ENCODE results near the gene VDAC2.
A peak's percentile ranks its signal among the peaks of the same experiment; 100 is the strongest.

The VDAC2 gene

DNA sequence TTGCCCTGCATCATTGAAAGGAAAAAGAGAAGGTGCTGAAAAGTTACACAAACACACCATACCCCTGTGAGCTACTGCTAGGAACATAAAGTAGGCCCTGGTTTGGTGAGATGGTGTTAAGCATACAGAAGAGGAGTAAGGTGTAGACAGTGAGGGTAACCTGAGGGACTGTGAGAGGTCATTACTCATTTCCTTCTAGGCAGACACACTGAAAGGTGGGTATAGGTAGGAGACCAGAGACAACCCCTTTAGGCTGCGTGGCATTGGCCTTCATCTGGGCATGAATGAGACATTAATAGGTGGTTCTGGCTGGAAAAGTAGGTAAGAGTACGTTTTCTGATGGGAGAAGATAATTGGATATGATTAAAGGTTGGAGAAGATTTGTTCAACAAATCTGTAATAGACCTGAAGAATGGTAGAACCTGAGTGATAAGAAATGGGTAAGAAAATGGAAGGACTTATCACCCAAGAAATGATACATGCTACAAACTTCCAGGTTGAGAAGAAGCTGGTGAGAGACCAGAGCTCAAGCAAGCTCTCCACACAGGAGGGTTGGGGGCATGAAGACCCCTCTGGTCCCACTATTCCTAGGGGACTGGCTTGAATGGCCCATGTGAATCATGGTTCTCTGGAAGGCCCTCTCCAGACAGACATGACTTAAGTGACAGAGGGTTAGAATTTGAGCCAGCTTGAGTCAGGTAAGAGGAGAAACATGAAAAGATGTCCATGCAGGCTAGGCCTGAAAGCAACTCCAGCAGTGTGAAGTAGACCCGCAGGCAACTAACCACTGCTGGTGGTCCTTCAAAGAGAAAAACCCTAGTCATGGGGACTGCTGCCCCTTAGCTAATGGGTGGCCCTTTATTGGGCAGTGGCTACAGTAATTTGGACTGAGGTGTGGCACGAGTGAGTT lies 21.3 kb downstream of the VDAC2 start:
- no peak for DNase-seq

DNA sequence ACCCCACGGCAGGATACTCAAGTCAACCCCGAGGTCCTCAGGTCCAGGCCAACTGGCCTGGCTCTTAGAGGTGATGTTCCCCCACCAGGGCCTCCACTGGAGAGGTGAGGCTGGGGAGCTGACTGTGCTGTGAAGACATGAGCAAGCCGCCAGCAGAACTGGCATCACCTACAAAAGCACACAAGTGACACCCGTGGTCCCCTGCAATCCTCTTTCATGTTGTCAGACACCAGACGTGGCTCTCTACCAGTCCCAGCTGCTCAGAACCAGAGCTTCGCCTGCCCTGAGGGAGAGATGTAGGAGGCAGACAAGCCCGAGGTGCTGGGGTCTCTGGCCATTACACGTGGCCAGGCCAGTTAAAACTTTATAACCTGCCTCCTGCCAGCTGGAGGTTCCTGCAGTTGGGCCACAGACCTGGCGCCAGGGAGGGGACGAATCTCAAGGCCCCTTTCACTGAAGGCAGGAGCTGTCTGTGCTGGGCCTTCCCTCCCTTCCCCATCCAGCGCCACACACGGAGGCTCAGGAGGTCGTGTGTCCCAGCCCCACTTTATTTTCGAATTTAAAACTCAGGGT lies 22.9 kb downstream of the VDAC2 start:
- DNase-seq = no peak

- DNase-seq = peak; percentile 77
Measured at GRCh38 chr10:75234017-75234682, 23.6 kb downstream of the VDAC2 start.

DNA sequence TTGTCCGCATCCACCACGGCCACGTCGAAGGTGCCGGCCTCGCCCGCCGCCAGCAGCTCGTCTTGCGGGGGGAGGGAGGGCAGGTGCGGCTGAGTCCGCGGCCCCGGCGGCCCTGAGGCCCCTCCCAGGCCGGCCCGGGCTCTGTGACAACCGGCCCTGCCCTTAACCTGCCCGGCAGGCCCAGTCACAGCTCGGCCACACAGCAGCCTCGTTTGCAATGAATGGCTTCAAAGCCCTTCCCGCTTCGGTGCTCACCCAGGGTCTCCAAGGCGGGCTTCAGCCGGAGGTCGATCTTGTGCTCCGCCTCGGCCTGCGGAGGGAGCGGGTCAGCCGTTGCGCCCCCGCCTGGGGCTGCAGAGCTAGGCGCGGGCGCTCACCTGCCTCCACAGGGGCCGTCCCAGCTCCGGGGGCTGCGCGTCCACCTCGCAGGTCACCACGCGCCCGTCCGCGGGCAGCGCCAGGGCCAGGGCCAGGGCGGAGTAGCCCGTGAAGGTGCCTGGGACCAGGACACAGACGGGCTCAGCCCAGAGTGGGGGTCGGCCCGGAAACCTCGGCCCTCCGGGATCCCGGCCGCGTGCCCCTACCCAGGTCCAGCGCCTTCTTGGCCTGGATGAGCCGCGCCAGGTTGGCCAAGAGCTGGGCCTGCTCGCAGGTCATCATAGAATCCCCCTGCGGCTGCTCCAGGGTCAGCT lies 24.2 kb downstream of the VDAC2 start:
- no peak for DNase-seq

- DNase-seq = peak; percentile 92
Measured at GRCh38 chr10:75235375-75236177, 25.0 kb downstream of the VDAC2 start, which contains the start of gene COMTD1. Gene COMTD1 (minus strand): TSS chr10:75235957. CDS start chr10:75235928, 29 bp downstream.

GRCh38 chr10:75236178-75236825 lies 25.7 kb downstream of the VDAC2 start:
- DNase-seq = no peak

- no peak for DNase-seq
Measured at GRCh38 chr10:75238182-75239095, 27.8 kb downstream of the VDAC2 start.

DNA sequence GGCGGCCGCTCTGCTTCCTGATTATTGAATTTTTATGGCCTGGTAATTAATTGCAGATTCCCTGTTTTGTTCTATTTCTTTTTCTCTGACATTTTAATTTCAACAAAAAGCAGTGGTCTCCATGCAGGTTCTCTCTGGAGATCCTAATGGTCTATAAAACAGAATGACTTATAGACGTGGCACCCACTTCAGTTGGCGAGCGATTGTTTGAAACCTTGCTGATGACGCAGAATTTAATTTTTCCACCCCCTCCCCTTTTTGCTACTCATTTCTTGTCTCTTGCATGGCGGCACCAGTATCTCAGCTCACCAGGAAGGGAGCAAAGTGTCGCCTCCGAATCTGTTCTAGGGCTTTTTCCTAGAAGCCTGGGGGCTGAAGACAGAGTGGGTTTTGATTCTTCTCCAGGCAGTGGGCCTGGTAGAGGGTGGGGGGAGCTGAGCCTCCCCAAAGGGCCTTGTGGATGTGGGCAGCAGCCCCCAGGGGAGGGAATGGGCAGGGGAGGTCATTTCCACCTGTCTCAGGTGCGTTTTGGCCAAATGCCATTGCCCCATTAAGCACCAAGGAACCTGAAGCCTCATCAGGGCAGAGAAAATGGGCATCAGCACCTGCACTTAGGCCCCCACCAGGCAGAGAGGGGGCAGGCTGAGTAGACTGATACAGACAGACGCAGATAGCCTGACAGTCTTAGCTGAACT lies 28.6 kb downstream of the VDAC2 start:
- DNase-seq = no peak

DNA sequence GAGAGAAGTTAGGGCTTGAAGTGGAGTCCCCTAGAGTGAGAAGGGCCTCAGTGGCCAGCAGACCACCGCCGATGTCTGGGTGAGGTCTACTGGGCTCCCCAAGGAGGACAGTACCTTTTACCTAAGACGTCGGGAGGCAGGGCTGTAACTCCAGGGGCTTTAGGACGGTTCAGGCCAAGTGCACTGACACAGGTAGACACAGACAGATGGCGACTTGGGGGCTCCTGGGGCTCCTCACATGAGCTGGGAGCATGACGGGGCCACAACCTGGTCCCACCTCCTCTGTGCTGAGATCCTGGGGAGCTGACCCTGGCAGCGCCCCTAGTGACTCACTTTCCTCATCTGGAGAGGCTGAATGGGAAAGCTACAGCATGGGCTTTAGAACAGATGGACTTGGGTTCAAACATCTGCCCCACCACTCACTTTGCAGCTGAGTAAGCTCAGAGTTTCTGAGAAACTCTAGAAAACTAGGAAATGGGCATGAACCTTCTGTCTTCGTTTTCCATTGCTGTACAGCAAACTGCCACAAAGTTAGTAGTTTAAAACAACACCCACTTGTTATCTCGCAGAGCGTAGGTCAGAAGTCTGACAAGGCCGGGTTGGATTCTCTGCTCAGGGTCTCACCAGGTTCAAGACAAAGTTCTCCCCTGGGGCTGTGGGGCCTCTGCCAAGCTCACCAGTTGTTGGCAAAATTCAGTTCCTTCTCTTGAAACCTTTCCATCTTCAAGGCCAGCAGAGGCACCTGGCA lies 29.9 kb downstream of the VDAC2 start:
- no peak for DNase-seq

DNA sequence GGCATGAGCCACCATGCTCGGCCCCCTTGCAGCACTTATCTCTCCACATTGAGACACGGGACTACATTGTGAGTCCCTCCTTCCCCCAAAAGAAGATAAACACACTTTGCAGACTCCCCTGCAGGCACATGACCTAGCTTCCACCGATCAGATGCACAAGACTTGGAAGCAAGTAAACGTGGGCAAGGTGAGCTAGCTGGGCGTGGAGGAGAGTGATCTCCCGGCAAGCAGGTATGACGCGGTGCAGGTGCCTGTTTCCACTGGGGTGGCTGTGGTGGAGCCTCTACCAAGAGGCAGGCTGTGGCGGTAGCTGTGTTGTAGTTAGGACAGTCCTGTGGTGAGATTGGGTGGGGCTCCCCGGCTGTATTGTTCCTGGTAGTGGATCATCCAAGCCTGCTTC lies 32.8 kb downstream of the VDAC2 start:
- DNase-seq = no peak

- no peak for DNase-seq
Measured at GRCh38 chr10:75244487-75245353, 34.1 kb downstream of the VDAC2 start.

DNA sequence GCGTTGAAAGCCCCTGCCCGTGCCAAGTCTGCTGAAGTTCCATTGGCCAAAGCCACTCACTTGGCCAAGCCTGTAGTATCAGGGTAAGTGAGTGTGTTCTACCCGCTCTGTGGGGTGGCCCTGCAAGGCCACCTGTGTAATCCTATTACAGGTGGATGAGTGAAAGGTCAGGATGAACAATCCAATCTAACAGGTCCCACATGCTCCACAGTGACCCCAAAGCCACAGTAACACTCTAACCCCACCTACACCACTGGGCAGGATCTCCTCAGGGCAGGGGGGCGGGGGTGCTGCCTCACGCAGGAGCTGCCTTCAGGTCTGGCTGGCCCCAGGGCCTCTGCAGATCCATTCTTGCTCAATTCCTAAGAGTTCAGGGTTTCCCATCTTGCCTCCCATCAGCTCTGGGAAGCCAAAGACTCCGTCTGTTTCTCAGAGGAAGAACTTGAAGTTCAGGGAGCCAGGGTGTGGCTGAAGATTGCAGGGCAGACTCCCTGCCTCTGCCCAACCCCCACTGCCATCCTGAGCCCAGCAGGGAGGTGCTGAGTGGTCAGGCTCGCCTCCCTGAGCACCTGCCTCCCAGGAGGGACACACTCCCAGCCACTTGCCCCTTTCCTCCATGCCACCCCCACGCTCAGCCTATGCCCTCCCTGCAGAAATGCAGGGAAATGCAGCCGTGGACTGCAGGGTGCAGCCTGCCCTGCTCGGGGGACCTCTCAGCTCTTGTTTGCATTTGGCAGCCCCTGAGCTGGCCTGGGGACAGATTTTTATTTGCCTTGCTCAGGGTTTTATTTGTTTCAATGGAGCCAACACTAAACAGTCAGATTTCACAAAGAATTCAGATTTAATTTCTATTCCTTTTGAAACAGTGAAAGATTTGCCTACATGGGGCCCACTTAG lies 35.0 kb downstream of the VDAC2 start:
- no peak for DNase-seq

DNA sequence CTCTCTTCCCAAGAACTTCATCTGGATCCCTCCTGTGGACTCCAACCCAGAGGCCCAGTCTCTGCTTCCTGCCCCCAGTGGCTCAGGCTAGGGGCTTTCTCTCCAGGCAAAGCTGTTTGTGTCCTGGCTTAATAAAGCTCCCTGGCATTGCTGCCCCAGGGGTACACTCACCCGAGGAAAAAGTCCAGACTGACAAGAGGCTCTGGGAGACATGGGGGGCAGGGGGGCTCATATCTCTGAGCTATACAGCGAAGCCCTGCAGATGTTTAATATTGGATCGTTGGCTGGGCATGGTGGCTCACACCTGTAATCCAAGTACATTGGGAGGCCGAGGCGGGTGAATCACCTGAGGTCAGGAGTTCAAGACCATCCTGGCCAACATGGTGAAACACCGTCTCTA lies 35.9 kb downstream of the VDAC2 start:
- no peak for DNase-seq

DNA sequence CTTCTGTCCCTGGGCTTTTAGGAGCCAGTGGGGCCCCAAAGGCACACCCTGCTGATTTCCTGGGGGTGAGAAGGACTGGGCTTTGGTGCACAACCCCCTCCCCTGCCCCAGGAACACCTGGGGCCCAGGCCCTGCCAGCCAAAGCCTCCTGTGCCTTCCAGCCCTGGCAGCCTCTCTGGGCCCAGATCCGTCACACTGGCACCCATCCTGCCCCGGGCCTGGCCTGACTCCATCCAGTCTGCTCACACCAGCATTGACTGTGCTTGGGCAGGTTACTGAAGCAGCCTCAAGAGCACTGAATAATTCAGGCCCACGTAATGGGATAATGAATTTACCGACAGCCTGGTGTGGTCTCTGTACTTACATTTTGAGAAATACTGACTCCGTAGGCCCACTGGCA lies 37.2 kb downstream of the VDAC2 start:
- no peak for DNase-seq

DNA sequence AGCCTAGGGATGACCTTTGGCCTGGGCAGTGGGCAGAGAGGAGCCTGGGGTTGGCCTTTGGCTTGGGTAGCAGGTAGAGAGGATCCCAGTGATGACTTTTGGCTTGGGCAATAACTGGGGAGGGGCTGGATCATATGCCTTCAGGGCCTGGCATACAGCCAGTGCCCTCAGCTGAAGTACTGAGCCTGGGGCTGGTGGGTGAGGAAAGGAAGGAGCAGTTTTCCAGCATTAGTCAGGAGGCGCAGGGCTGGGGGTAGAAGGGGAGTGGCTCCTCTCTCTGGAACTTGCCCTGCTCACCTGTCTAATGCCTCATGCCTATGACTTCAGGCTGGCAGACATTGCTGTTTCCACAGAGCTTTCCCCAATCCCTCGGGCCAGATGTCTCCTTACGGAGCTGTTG lies 40.3 kb downstream of the VDAC2 start:
- DNase-seq = no peak

DNA sequence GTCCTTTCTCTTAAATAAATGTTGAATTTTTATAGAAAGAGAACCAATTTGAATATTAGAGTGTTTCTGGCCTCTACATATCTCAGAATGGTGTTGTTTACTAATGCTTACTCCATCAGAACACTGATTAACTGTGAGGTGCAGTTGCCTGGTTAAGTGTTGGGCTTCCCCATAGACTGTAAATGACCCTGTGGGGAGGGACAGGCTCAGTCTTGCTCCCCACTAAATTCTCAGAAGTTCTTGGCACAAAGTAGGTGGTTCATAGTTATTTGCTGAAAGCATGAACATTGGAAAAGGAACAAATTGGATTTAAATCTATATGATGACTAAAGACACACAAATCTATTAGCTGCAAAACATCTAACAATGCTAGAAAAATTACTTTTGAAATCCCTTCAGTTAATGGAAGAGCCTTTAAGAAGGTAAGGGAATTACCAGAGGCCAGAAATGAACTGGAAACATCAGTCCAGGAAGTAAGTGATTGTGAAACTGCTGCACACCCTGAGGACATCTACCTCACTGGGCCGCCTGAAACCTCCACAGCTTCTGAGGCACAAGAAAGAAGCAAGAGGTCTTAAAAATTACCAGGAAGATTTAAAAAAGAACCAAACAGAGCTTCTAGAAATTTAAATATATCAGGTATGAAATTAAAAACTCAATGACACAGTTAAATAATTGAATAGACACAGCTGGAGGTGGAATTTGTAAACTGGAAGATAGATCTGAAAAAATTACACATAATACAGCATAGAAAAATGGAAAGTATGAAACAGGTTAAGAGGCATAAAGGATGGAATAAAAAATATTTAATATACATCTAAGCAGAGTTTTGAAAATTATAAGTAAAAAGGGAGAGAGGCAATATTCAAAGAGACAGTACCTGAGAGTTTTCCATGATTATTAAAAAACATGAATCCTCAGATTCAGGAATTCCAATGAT lies 43.0 kb downstream of the VDAC2 start:
- DNase-seq = no peak
